GM19372 (cell line): ENCODE results near the gene EEF1AKMT2.

Experiments used
- ATAC-seq: cut with Tn5 transposase; IDR thresholded peaks from one replicate; pipeline ENCODE4 v1.9.1; 2021; ENCODE audit warnings: mild to moderate bottlenecking, low read depth, moderate library complexity; ENCODE audit not compliant: unreplicated experiment

The EEF1AKMT2 gene

DNA sequence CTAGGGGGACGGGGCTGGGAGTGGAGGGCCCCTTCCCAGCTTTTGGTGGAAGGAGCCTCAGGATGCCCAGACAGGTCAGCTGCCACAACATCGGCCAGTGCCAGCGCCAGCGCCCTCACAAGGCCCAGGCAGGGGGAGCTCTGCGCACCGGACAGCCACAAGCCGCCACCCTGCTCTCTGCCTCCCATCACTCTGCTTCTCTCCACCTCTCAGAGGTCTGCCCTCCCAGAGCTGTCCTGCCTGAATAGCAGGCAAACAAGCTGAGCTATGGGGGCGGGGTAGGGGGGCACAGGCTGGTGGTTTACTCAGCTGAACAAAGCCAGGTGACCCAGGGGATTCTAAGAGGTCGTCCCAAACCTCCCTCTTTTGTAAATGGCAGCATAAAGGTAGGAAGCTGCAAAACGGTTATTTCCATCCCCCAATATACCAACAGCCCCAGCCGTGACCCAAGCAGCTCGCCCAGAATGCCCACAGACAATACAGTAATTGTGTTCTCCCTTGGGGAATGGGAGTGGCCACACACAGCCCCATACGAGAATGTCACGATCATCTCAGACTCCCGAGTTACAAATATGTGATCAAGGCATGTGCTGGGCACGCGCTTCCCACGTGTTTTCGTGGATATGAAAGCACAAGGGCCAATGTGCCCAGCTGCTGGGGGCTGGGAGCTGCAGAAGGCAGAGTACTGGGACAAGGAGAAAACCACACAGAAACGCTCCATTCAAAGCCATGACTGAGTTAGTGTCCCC lies 67.2 kb downstream of the EEF1AKMT2 start:
- ATAC-seq, result no peak

DNA sequence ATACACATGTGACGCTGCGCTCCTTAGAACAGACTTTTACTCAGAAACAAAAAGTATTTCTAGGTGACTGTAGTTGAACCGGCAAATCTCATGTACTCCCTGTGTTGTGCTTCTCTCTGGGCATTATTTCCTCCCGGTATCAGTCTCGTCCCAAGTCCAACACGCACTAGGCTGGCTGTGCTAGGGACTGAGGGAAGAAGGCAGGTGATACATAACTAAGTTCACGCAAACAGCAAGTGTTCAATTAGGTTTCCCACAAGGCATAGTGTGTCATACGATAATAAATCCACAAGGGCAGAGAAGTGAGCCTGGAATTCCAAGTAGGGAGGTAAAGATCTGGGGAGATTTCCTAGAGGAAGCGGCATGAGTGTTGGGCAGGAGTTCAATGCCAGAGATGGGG lies 67.9 kb downstream of the EEF1AKMT2 start:
- no peak for ATAC-seq

DNA sequence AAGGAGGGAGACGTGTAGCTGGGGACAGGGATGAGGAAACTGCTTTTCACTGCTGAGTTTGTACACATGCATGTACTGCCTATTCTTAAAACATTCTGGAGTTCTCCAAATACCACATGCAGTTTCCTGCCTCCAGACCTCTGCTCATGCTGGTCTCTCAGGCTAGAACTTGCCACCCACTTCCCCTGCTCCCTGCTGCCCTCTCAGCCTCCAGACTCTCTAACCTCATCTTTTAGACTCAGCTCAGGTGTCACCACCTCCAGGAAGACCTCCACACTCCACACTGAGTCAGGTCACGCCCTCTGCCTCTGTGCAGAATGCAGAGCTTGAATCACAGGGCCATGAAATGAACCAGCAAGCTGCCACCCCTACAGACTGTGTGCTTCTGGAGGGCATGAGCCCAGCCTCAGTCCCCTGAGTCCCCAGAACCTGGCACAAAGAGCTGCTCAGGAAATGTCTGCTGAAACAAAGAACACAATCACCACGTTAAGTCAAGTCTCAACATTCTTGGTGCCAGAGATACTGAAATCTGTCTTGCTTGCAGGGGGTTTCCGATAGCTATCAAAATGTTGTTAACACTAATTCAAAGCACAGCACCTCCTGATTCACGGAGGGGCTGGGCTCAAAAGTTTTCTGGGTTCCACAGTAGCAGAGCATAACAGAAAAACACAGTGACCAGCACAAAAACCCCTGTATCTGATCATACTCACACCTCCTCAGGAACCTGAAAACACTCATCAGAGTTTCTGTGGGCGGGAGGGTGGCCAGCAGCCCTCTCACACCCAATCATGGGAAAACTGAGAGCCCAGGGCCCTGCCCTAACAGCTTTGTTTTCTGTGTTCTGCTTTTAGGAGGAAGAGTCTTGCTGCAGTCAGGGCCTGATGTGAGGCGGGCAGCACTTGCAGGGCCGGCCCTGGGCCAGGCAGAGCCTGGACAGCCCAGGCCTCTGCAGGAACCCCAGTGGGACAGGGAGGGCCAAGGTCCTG lies 68.6 kb downstream of the EEF1AKMT2 start:
- ATAC-seq, result peak; percentile 80

DNA sequence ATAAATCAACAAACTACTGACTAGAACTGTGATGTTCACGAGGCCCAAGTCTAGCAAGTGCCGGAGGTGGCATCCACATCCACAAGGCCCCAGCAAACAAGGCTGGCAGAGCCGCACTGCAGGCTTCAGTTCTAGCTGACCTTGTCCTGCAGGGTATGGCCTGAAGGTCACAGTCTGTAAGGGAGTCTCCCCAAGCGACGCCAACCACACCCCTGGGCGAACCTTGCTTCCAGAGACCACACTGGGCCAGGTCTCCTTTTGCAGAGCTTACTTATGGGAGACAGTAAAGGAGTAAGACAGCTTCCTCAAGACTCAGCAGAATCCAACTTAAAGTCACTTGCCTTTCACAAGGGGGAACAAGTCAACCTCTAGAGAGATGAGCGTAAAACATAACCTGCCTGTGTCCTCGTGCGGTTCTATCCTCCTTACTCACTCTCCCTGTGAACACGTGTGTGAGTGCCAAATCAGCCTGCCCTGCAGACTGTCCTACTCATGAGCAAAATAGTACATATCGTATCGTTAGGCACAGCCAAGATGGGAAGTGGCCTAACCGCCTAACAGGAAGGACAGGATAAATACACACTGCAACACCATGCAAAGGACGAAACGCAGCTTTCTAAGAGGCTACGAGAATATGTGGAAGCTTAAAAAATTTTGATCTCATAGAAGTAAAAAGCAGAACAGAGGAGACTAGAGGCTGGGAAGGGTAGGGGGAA lies 70.2 kb downstream of the EEF1AKMT2 start:
- no peak for ATAC-seq

DNA sequence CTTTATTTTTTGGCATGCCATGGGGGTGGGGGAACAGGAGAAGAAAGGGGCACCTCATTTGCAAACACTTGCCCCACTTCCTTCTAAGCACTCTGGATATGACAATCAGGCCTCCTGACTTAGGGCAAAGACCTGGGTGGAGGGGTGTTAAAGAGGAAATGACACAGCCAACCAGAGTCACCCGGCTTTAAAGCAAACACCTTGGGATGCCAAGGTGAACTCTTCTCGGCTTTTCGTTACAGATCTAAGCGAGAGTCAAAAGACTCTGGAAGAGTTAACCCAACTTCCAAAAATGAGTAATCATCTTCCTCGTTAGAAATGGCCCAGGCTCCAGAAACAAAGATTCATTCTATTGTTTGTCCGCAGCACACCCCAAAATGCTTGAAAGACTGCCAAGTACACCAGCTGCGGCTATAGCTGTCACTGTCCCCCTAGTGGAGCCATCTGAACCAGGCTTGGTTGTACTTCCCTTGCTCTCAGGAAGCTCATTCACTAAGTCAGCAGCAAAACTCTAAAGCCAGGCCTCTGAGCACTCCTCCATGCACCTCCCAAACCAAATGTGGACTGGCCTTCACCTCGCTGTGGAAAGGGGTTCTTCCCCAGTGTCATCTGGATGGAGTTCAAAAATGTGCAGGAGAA lies 72.4 kb downstream of the EEF1AKMT2 start:
- no peak for ATAC-seq

DNA sequence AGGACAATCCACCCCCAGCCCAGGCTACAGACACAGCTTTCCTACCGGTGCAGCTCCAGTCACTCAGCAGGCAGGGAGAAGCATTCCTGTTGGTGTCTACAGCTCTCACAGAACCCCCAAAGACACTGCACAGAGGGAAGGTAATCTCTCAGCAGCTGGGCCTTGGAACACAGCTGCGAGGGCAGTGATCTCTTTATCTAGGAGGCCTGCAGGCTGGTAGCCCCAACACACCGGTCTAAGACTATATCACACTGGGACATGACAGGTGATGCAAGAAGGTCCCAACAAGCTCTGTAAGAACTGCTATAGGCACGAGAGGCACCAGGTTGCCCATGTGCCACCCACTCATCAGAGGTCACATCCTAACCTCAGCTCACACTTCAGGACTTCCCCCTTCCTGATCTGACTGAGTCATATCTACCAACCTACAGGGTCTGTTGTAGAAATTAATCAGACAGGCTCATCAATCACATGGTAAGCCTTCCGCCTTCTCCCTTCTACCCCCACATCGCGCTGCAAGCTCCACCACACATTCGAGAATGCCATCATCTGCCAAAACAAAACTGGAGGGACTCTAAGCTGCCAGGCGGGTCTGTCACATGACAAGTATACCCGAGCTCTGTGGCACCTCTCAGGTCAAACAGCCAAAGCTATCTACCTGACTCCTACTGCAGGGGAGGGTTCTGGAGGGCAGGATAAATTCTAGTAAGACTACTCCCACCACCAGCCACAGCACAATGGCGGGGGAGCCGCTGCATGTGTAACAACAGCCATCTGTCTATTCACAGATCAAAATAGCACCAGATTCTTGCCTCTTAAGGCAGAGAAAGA lies 73.6 kb downstream of the EEF1AKMT2 start:
- peak; percentile 38 for ATAC-seq

DNA sequence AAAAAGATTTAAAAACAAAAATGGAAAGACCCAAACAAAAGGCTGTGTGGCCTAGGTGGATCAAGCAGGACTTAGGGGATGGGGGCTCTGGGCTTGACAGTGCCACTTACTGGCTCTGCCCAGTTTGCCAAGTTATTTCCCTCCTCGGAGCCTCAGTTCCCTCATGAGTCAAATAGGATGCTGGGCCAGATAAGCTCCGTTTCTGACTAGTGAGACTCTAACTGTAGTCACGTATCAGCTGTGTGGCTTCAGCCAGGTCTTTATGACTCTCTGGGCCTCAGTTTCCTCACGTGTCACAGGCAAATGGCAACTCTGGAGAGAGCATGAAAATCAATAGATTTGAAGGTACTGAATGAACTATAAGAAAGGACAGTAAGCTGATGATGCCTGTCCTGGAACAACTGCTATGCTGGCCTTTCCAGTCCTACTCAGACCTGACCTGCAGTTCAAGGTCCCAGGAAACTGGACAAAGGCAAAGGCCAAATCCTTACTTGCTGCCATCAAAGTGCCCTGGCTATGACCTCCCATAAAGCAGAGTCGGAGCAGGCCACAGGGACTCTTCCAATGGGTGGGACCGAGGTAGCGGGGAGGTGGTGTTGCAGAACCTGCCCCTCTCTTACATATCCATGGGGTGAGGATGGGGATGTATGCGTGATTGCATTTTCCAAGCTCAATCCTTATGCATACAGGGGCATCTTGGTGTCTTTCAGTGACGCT lies 74.5 kb downstream of the EEF1AKMT2 start:
- no peak for ATAC-seq

DNA sequence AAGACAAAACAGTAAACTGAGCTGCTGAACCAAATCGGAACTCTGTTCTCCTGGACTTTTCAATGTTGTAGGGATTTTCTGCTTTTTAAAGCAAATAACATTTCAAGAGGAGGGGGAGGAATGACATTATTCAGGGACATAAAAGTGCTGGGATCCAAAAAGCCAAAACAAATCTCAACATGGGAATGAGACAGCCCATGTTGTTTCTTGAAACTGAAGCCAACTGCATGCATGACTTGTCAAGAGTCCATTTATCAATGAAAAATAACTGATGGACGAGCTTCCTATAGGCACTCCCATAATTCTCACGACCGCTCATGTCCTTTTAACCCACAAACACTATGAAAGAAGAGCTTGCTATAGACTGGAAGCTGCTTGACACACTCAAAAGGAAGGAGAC lies 75.3 kb downstream of the EEF1AKMT2 start:
- no peak for ATAC-seq

DNA sequence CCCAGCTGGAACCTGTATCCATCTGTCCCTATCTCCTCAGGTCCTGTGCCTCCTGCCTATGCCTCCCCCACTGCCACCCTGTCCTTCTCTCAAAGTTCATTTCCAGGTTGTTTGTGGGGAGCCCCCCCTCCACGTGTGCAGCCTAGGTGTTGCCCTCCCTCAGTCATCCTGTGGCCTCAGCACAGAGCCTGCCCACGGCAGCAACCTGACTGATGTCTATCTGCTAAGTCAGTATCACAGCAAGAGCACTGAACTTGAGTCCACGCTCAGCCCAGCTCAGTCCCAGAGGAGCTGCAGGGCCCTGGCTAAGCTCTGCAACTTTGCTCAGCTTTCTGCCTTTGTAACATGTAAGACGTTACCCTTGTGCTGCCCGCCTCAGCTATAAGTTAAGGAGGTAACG lies 76.2 kb downstream of the EEF1AKMT2 start:
- no peak for ATAC-seq

DNA sequence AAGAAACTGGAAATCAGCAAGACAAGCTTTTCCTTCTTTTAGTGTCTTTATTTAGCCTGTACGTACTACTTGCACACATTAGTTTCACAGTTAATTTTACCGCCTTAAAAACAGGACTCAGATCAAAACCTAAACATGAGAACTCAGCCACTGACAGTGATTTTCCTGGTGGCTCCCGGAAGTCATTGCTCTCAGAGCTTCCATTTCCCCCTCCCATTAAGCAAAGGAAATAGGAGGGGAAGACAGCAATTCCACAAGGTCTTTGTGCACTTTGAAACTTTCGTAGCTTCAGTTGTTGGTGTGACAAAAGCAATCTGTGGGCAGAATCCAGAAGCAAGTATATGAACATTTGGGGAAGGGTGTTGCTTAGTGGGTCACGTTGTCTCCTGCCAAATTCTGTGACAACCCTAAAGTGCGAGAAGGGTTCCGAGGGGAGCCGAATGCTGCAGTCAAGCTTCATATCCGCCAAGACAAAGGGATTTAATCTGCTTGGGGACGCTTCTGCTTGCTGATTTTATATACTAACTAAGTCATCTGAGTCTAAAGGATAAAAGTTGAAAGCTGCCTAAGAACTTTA lies 77.9 kb downstream of the EEF1AKMT2 start:
- no peak for ATAC-seq

DNA sequence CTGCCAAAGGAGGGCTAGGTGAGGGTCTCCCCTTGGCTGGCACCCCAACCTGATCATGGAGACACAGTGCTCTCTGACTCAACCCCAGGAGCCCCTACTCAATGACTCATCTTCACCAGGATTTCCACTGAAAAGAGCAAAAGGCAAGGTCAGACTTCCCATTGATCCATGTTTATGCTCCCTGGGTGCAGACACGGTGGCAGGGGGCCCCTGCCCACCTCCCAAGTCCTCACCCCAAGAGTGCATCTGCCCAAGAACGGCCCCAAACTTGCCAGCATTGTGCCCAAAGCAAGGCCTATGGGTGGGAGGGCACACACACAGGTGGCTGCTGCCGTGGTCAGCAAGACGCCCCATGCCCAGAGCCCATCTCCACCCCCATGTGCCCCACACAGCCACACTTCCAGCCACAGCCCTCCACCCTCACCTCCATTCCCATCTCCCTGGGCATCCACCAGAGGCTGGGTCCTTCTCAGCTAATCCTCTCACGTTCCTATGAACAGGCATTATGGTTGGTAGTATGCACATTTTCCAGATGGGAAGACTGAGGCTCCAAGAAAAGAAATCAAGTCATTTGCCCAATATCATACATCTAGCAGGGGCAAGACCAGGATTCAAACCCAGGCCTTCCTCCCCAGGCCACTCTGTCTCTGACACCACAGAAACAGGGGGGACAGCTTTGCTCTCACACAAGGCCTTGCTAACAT lies 78.8 kb downstream of the EEF1AKMT2 start:
- no peak for ATAC-seq

DNA sequence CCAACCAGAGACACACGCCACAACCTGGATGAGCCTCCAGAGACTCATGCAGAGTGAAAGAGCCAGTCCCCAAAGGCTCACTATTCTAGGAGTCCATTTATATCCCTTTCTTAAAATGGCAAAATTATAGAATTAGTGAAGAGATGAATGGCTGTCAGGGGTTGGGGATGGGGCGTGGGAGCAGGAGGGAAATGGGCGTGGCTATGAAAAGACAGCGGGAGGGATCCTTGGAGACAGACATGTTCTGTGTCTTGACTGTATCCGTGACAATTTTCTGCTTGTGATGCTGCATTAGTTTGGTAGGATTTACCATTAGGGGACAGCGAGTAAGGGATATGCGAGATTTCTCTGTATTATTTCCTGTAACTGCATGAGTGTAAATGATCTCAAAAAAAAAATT lies 80.5 kb downstream of the EEF1AKMT2 start:
- ATAC-seq, result no peak

DNA sequence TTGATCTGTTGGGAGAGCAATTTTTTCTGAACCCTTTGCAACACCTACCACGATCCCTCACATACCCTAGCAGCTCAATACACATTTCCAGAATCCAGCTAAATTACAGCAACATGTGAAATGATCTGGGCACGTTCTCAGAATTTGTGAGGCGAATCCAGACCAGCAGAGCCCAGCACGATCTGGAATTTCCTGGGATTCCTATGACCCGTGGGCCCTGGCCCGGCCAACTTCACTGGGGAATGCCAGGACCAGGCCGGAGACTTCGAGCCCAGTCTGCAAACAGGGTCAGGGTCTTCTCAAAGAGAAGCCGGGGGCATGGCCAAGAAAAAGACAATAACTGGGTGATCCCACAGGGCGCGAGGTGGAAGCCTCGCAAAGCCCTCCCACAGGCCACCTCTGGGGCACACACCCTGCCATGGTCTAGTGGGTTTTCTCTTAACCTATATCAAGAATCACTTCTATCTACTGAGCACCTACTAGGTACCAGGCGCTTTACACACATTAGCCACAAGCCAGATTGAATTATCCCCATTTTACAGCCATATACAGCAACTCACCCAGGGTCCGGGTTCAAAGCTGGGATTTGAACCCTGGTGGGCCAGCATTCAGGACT lies 81.3 kb downstream of the EEF1AKMT2 start:
- no peak for ATAC-seq

DNA sequence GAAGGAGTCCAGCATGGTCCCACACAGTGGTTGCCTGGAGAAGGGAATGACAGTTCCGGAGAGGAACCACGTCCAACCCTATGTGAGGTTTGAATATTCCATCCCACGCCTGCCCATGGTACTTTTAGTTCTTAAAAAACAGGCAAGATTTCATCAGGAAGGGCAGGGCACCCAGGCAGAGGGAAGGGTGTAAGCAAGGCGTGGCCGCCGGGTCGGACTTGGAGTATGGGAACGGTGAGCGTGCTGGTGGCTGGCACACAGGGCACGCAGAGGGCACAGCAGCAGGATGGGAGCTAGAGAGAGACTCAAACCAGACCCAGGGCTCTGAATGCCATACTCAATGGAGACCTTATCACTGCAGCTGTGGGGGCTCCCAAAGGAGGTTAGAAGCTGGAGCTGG lies 81.8 kb downstream of the EEF1AKMT2 start:
- ATAC-seq, result no peak

DNA sequence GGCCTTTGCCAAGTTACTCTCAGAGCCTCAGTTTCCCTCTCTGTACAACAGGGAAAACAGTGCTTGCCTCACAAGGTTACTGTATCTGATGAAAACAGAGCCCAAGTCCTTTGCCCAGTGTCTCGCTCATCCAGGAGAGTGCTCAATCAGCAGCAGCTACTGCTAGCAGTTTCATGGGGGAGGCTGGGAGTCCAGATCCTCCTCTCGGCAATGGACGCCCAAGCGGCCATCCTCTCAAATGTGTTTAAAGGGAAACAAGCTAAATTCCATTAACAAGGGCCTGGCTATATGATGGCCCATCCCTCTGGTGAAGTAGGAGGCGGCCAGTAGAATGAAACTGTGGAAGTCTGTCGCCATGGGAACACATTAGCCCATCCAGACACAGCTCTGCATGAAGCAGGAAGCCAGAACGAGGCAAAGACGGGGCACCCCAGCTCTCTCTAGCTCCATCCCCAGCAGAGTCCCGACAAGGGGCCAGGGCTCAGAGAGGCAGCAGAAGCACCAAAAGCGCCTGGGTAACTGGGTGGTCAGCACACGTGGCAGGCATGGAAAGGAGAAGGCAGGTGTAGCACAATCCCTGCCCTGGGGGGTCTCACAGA lies 82.7 kb downstream of the EEF1AKMT2 start:
- ATAC-seq, result no peak

DNA sequence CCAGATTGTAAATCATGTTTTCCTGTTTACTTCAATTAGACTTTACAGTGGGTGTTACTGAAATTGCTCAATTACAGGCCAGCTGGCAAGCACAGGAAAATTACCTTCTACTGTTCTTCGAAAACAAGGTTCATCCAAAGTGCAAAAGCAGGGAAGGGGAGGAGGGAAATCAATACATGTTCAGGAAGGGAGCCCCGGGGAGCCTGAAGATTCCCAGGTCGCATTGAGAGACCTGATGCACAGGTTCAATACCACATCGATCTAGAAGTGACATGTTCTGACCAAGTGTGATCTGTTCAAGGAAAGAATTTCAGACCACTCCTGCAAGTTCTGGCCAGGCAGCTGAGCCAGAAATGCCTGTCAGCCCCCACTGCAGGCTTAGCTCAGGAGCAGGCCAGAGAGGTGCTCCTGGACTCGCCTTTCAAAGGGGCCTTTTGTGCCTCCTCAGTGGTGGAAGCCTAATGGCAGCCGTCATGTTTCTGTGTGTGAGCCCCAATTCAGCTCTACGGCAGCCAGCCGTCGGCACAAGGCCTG lies 83.4 kb downstream of the EEF1AKMT2 start:
- no peak for ATAC-seq
